NB4 (cell line): ENCODE measurements around the gene STARD4.

Experiments
- CTCF ChIP-seq: IDR thresholded peaks from one replicate; pipeline ENCODE4 v1.5.1; 2012; ENCODE audit warnings: low read depth, low read length
- MYC ChIP-seq: IDR thresholded peaks from 2 replicates; pipeline ENCODE4 v1.6.1; 2011; ENCODE audit warnings: low read depth, low read length
- POLR2A ChIP-seq: IDR thresholded peaks from 2 replicates; pipeline ENCODE4 v1.6.1; 2011; ENCODE audit warnings: mild to moderate bottlenecking; ENCODE audit not compliant: insufficient read length; ENCODE audit errors: extremely low read depth

DNA sequence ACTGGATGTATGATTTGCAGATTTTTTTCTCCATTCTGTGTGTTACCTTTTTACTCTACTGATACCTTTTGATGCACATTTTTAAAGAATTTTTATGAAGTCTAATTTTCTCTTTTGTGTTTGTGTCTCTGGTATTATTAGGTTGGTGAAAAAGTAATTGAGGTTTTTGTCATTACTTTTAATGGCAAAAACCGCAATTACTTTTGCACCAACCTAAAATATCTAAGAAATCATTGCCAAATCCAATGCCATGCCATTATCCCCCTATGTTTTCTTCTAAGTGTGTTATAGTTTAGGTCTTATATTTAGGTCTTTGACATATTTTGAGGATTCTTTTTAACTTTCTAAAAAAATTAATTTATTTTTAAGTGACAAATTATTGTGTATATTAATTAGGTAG, 43.4 kb upstream of the STARD4 start:
- TF ChIP-seq CTCF (no peak), MYC (no peak), POLR2A (no peak)
